B cell (primary cell): ENCODE results near the gene GRIK2. TPM values are rescaled to one million over a fixed set of nuclear protein-coding genes. Genes with fewer than 3 reads are reported as not detected.

Experiments
- ATAC-seq: fragments of 200-7000 bp; cut with Tn5 transposase; one replicate; pipeline ENCODE4 v1.10.0; 2021; ENCODE audit warnings: low read depth, mild to moderate bottlenecking, moderate number of reproducible peaks, moderate library complexity
- CTCF ChIA-PET: fragments of 350-600 bp; sonication (Branson Sonifier 250); formaldehyde crosslinking; loops from one replicate; lab custom pipeline; 2021; ENCODE audit warnings: antibody characterized with exemption, inconsistent platforms; lab: Charles Lee
- POLR2A ChIA-PET: fragments of 350-600 bp; sonication (Branson Sonifier 250); formaldehyde crosslinking; loops from one replicate; lab custom pipeline; 2021; ENCODE audit warnings: antibody characterized with exemption; lab: Charles Lee
- DNase-seq: peaks from one replicate; pipeline ENCODE4 v3.0.0; 2013
- H2AFZ ChIP-seq: 2 replicates; pipeline ENCODE4 v1.6.1; 2012; ENCODE audit warnings: mild to moderate bottlenecking, low read depth, low read length; ENCODE audit not compliant: insufficient read depth, poor library complexity, severe bottlenecking
- H3K27ac ChIP-seq, 2 donors: 1 replicate in 1 of 2; 2 replicates in 1 of 2; pipeline ENCODE4 v1.5.1; 2012 to 2013; ENCODE audit warnings: low read length in 2 of 2, mild to moderate bottlenecking in 2 of 2, moderate library complexity in 1 of 2
- H3K27me3 ChIP-seq, 4 experiments: fragments of 200-600 bp in 1 of 4; sonication (generic) in 1 of 4; replicated peaks in 1 of 4; 1 replicate in 2 of 4; 2 replicates in 2 of 4; pipeline versions ENCODE4 v1.6.1 to v1.7.0; 2013 to 2016; ENCODE audit warnings: low read length in 3 of 4, mild to moderate bottlenecking in 2 of 4, mixed read lengths in 1 of 4, moderate library complexity in 1 of 4; ENCODE audit not compliant: insufficient read depth in 4 of 4, control insufficient read depth in 3 of 4; ENCODE audit errors: control extremely low read depth in 1 of 4
- H3K36me3 ChIP-seq, 2 experiments: replicated peaks in 1 of 2; 1 replicate in 1 of 2; 2 replicates in 1 of 2; pipeline versions ENCODE4 v1.6.1 to v1.7.1; 2013; ENCODE audit warnings: low read length in 1 of 2; ENCODE audit not compliant: insufficient read depth in 2 of 2, control insufficient read depth in 1 of 2; ENCODE audit errors: control extremely low read depth in 1 of 2, extremely low read depth in 1 of 2
- H3K4me1 ChIP-seq, 2 donors: fragments of 200-600 bp in 1 of 2; sonication (generic) in 1 of 2; 1 replicate in 1 of 2; 2 replicates in 1 of 2; pipeline versions ENCODE4 v1.5.1 to v1.6.1; 2013 to 2017; ENCODE audit warnings: low read length in 2 of 2; ENCODE audit not compliant: control insufficient read depth in 2 of 2, insufficient read depth in 2 of 2
- H3K4me2 ChIP-seq: replicated peaks from 2 replicates; pipeline ENCODE3; 2012; ENCODE audit warnings: mild to moderate bottlenecking, low read depth, low read length; ENCODE audit not compliant: poor library complexity, severe bottlenecking
- H3K4me3 ChIP-seq, 5 experiments: fragments of 200-600 bp in 1 of 5; sonication (generic) in 1 of 5; 1 replicate in 3 of 5; 2 replicates in 2 of 5; pipeline versions ENCODE4 v1.5.1 to v1.7.0; 2011 to 2016; ENCODE audit warnings: low read length in 4 of 5, mild to moderate bottlenecking in 4 of 5, low read depth in 2 of 5, control low read depth in 1 of 5, moderate library complexity in 1 of 5; ENCODE audit not compliant: insufficient read depth in 1 of 5; ENCODE audit errors: control extremely low read depth in 1 of 5, extremely low read depth in 1 of 5
- H3K79me2 ChIP-seq: fragments of 200-600 bp; sonication (generic); one replicate; pipeline ENCODE4 v1.6.0; 2016; ENCODE audit warnings: low read length; ENCODE audit not compliant: control insufficient read depth, insufficient read depth
- H3K9ac ChIP-seq: fragments of 200-600 bp; sonication (generic); 2 replicates; pipeline ENCODE4 v1.6.1; 2017; ENCODE audit warnings: mild to moderate bottlenecking, low read length, moderate library complexity
- H3K9me3 ChIP-seq, 3 donors: one replicate each; pipeline versions ENCODE4 v1.6.1 to v1.7.1; 2013; ENCODE audit warnings: low read length in 2 of 3; ENCODE audit not compliant: control insufficient read depth in 2 of 3, insufficient read depth in 1 of 3; ENCODE audit errors: control extremely low read depth in 1 of 3
- H4K20me1 ChIP-seq: 2 replicates; pipeline ENCODE4 v1.6.0; 2012; ENCODE audit warnings: mild to moderate bottlenecking, low read length; ENCODE audit not compliant: insufficient read depth, control insufficient read depth, poor library complexity, severe bottlenecking
- H3K27ac Mint-ChIP-seq: one replicate; pipeline ENCODE4 v1.8.0; 2021; ENCODE audit warnings: mixed read lengths
- H3K27me3 Mint-ChIP-seq: one replicate; pipeline ENCODE4 v1.8.0; 2021; ENCODE audit warnings: mixed read lengths
- H3K4me1 Mint-ChIP-seq: one replicate; pipeline ENCODE4 v1.8.0; 2021; ENCODE audit warnings: mixed read lengths
- H3K4me3 Mint-ChIP-seq: one replicate; pipeline ENCODE4 v1.8.0; 2021; ENCODE audit warnings: mixed read lengths
- H3K9me3 Mint-ChIP-seq: one replicate; pipeline ENCODE4 v1.8.0; 2022; ENCODE audit warnings: mixed read lengths; ENCODE audit not compliant: insufficient read depth
- EZH2 ChIP-seq: IDR thresholded peaks from 2 replicates; pipeline ENCODE4 v1.6.1; 2012; ENCODE audit warnings: borderline replicate concordance, low read depth, mild to moderate bottlenecking, moderate library complexity, low read length; ENCODE audit not compliant: insufficient read depth, poor library complexity, severe bottlenecking
- WGBS: methylation state at CpG from one replicate; pipeline ENCODE4 v1.1.5; 2013; ENCODE audit warnings: missing lambda C conversion rate; ENCODE audit not compliant: insufficient coverage; 5-methylcytosine and 5-hydroxymethylcytosine counted together
- intact Hi-C: fragments of 100-400 bp; cut with micrococcal nuclease; formaldehyde crosslinking; loops from one replicate; pipeline ENCODE4 v1.10.0; 2022
- polyA plus RNA-seq: library from polyadenylated mRNA; depleted of rRNA; stranded (reverse); fragments of >200 nt; gene quantifications from 2 replicates; pipeline ENCODE4 v1.2.3, GENCODE V29; 2012
- total RNA-seq, 2 donors: library from RNA; stranded (reverse); fragments of 120-200 nt in 1 of 2; gene quantifications; 1 replicate in 1 of 2; 2 replicates in 1 of 2; pipeline versions ENCODE4 v1.2.3 to v1.2.4, GENCODE V29; 2013 to 2022
- TF ChIP-seq, protein P1 (sequence below): fragments of 200-600 bp; IDR thresholded peaks from one replicate; pipeline ENCODE4 v1.8.0; 2022; ENCODE audit warnings: antibody characterized with exemption, mild to moderate bottlenecking

Gene GRIK2
- total and polyA plus RNA-seq, 2 donors (not counting 1 experiment from before 2014, with no cell fraction given) = not detected

DNA sequence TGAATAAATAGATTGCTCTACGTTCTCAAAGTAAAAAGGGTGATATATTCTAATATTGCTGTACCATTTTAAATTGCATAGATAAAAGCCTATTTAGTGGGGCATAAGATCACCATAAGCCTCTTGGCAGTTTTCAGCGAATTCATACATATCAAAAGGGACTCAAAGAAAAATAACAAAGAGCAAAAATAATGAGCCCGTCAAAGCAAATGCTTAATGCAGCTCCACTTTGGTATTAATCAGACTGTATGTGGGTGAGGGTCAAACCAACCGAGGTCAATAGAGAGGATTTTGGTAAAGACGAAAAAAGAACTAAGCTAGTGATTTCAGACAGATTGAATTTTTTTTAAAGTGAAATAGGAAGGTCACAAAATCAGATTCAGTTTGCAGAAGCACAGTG lies 598.8 kb downstream of the GRIK2 start:
- Histone ChIP-seq H3K36me3 (no peaks in the 10 kb centered on the region), H3K4me2 (no peak overlapping the region), H3K9ac (no peak overlapping the region), H3K79me2 (no peaks in the 10 kb centered on the region), H3K27me3 (no peaks in the 10 kb centered on the region), H2AFZ (no peak overlapping the region), H3K9me3 (no peaks in the 10 kb centered on the region), H3K4me3 (no peak overlapping the region), H3K27ac (no peak overlapping the region), H4K20me1 (no peaks in the 10 kb centered on the region), H3K4me1 (no peaks in the 10 kb centered on the region)
- WGBS = 71% methylated on average over 3 of the region's 5 CpGs
- intact Hi-C loops = no loop called here
- ChIA-PET CTCF (no interaction called here), POLR2A (no interaction called here)
- H3K4me1 Mint-ChIP-seq = no peaks in the 10 kb centered on the region
- H3K9me3 Mint-ChIP-seq = no peaks in the 10 kb centered on the region
- no peak overlapping the region for H3K4me3 Mint-ChIP-seq
- no peak for DNase-seq
- no peaks in the 10 kb centered on the region for H3K27me3 Mint-ChIP-seq
- ATAC-seq = no peak
- no peak for TF ChIP-seq EZH2
- TF ChIP-seq, protein P1, sequence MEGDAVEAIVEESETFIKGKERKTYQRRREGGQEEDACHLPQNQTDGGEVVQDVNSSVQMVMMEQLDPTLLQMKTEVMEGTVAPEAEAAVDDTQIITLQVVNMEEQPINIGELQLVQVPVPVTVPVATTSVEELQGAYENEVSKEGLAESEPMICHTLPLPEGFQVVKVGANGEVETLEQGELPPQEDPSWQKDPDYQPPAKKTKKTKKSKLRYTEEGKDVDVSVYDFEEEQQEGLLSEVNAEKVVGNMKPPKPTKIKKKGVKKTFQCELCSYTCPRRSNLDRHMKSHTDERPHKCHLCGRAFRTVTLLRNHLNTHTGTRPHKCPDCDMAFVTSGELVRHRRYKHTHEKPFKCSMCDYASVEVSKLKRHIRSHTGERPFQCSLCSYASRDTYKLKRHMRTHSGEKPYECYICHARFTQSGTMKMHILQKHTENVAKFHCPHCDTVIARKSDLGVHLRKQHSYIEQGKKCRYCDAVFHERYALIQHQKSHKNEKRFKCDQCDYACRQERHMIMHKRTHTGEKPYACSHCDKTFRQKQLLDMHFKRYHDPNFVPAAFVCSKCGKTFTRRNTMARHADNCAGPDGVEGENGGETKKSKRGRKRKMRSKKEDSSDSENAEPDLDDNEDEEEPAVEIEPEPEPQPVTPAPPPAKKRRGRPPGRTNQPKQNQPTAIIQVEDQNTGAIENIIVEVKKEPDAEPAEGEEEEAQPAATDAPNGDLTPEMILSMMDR = no peak
- no peak overlapping the region for H3K27ac Mint-ChIP-seq

DNA sequence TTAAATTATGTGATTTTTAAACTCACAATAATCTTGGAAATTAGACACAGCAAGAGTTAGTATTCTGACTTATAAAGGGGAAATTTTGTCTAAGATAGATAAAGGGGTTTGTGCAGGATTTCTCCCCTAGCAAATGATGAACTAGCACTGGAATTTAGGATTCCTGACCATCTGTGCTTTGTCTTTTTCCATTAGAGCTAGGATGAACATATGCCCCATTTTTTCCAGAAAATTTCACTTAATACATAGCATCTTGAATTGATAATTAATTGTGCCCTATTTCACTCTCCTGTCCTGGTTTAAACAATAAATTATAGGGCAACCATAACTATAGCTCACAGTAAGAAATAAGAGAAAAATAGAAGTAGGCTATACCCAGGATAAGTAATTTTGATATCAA lies 601.0 kb downstream of the GRIK2 start:
- H3K36me3 ChIP-seq = no peaks in the 10 kb centered on the region
- H2AFZ ChIP-seq = no peak overlapping the region
- TF ChIP-seq, protein P1 = no peak
- no peak for TF ChIP-seq EZH2
- no peak for DNase-seq
- no peaks in the 10 kb centered on the region for H4K20me1 ChIP-seq
- no peaks in the 10 kb centered on the region for H3K27me3 ChIP-seq
- H3K4me1 Mint-ChIP-seq = no peaks in the 10 kb centered on the region
- ChIA-PET POLR2A (no interaction called here), CTCF (no interaction called here)
- no peak overlapping the region for H3K9ac ChIP-seq
- H3K4me2 ChIP-seq = no peak overlapping the region
- no peak overlapping the region for H3K4me3 ChIP-seq
- H3K9me3 Mint-ChIP-seq = no peaks in the 10 kb centered on the region
- no peak overlapping the region for H3K27ac Mint-ChIP-seq
- no peak overlapping the region for H3K4me3 Mint-ChIP-seq
- intact Hi-C loops = no loop called here
- no peaks in the 10 kb centered on the region for H3K4me1 ChIP-seq
- no peaks in the 10 kb centered on the region for H3K79me2 ChIP-seq
- H3K9me3 ChIP-seq = no peaks in the 10 kb centered on the region
- no peak overlapping the region for H3K27ac ChIP-seq
- no peak for ATAC-seq
- H3K27me3 Mint-ChIP-seq = no peaks in the 10 kb centered on the region
